Stimulated activated CD8-positive, alpha-beta memory T cell treated with anti-CD3 and anti-CD28 coated beads, Interleukin-15, amount 100 ng/mL, for 48 hours (primary cell): ENCODE measurements around the gene WBP1.
"Not testable (repeated sequence)": the region's sequence is repeated elsewhere in the genome, so short reads cannot be mapped to it uniquely, and the experiment has no call there.

Experiments used
- DNase-seq, 2 donors: peaks; one replicate each; pipeline ENCODE4 v3.0.0-alpha.2; 2020; ENCODE audit warnings: low read depth in 2 of 2

Gene WBP1

GRCh38 chr2:74427551-74427950 is 30.7 kb upstream of the WBP1 start:
- DNase-seq, result no peak

GRCh38 chr2:74428675-74429074 is 29.6 kb upstream of the WBP1 start:
- no peak for DNase-seq

GRCh38 chr2:74429487-74430451 is 28.5 kb upstream of the WBP1 start:
- DNase-seq, result no peak

DNA sequence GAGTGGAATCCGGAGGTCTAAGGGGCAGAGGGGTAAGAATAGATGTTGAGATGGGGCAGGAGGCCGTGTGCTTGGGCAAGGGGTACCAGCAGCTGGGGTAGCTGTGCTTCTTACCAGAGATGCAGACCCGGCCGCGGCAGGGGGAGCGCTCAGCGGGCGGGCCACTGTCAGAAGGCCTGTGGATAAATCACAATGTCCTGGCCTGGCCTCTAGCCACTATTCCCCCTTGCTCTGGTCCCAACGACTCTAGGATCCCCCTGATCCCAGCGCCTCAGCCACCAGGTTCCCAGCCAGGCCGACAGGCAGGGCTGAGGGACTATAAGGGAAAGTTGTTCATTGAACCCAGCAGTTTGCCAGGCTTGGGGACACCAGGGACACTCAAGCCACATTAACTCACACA is 27.7 kb upstream of the WBP1 start:
- no peak for DNase-seq

GRCh38 chr2:74436111-74436805 is 22.0 kb upstream of the WBP1 start:
- DNase-seq, result no peak

- no peak for DNase-seq
These were observed 21.2 kb upstream of the WBP1 start for GRCh38 chr2:74436848-74437695.

GRCh38 chr2:74438248-74438647 is 20.0 kb upstream of the WBP1 start:
- DNase-seq, result no peak

DNA sequence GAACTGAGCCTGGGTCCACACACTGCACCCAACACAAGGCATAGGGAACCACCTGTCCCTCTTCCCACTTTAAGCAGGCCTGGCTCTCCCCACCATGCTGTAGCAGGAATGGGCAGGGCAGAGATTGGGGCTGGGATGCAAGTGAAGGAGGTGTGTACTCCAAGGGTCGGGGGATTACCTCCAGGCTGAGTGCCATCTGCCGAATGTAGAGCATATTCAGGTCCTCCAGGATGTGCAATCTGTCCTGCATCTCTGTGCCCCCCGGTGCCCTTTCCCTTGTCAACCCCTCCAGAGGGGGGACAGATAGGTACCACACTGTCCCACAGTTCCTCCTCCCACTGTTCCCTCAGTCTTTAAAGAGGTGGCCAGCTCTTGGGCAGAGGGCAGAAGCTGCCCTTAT is 18.9 kb upstream of the WBP1 start:
- no peak for DNase-seq

- no peak for DNase-seq
These were observed 18.3 kb upstream of the WBP1 start for GRCh38 chr2:74439803-74440377.

DNA sequence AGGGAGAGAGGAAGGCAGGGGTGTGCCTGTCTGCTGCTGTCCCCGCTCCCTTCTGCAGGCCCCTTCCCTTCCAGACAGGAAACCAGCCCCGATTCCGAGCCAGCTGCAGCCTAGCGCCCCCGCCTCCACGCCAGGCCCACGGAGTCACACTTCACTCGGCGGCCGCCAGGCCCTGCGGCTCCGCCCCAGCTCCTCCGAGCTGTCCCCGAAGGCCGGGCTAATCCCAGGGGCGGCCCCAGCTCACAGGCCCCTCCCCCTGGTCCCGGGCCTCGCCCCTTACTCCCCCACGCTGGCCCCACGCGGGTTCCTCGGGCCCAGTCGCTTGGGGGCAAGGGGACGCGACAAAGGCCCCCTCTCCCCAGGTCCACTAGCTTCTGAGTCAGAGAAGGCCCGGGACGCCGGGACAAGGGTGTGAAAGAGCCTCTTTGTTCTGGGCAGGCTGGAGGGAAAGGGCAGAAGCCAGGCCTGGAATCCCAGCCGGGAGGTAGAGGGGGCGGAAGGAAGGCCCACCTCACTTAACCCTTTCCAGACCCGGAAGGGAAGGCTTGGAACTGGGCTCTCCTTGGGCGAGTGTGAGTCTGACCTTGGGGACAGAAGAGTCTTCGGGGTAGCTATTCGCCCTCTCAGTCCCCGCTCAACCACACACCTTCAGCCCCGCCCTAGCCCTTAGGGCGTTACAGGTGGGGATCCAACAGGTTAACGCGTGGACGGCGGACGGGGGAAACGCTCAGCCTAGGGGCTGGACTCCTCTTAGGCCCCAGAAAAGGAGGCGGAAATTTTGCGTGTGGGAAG is 17.7 kb upstream of the WBP1 start:
- DNase-seq, result peak; percentile 40 to 53

GRCh38 chr2:74441170-74441689 is 17.0 kb upstream of the WBP1 start:
- DNase-seq, result no peak

DNA sequence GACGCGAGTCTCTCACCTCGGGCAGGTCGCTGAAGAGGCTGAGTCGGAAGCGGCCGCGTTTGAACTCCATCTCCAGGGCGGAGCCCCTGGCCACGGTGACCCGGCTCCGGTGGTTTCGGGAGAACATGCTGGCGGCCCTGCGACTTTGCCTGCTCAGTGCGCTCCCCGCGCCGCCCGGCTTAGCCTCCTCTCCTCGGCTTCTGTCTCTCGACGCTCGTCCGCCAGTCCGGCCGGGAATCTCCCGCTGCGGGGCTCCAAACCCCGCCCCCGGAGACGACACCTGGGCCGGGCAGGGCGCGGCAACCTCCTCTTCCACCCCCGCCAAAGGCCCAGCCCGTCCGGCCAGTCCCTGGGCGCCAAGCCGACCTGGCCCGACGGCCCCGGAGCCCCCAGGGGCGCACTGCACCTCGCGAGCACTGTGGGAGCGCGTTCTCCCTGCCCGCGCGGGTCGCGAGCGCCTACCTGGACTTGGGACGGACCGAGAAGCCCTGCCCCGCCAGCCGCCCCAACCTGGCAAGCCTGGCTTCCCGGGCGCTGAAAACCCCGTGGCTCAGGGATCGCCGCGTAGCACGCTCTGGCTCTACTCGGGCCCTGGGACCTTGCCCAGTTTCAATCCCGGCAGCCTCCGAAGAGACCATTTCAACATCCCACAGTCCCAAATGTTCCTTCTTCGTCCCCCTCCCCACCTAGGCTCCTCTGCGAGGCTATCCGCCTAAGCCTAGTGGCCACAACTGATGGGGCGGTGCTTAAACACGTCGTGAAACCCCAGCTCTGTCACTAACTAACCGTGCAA is 16.4 kb upstream of the WBP1 start, which contains the start of gene RTKN:
RTKN (minus strand) TSS at position 248 of the 793 bp plus-strand sequence; CDS start at position 127, 121 bp downstream.
- DNase-seq, result no peak

DNA sequence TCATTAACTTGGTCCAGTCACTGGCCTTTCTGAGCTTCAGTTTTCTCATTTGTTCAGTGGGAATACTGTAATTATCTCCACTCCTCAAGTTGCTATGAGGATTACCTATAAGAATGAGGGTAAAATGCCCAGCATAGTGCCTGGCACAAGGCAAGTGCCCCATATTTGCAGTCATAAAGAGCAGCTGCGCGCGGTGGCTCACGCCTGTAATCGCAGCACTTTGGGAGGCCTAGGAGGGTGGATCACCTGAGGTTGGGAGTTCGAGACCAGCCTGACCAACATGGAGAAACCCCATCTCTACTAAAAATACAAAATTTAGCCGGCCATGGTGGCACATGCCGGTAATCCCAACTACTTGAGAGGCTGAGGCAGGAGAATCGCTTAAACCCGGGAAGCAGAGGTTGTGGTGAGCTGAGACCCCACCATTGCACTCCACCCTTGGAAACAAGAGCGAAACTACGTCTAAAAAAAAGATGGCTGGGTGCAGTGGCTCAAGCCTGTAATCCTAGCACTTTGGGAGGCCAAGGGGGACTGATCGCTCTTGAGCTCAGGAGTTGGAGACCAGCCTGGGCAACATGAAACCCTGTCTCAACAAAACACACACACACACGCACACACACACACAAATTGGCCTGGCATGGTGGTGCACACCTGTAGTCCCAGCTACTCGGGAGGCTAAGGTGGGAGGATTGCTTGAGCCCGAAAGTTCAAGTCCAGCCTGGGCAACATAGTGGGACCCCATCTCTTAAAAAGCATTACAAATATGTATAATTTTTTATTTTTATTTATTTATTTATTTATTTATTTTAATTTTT is 15.5 kb upstream of the WBP1 start:
- DNase-seq, result not testable (repeated sequence)

DNA sequence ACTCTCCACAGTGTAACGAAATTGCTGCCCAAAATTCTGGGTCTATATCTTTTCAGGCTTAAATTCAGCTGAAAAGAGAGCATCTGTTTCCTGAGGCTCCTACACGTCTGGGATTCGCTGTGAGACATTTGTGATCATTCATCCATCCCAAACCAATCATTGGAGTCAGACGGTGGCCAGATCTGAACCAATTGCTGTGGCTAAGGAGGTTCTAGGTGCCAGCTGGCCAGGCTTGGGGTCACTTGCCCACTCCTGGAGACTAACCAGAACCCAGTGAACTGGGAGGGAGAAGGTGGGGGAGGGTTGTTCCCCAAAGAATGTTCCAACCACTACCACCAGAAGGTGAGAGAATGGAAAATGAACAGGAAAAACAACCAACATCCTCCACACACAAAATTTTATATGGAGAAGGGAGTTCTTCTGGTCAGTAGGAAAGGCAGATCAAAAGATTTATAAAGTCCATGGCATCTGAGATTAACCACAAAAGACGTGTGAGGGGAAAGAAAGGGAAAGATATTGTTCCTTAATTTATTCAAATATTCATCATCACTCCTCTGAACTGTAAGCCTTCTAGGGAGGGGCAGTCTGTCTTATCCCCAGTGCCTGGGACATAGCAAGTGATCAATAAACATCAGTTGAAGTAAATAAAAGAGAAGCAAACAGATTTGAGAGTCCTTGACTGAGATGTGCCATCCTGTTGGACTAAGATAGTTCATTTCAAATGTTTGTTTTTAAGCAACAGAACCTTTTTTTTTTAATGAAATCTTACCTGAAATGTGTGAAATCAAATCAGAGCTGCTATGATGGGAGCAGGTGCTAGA is 13.5 kb upstream of the WBP1 start:
- DNase-seq, result no peak

- no peak for DNase-seq
These were observed 10.8 kb upstream of the WBP1 start for GRCh38 chr2:74447230-74447999.

DNA sequence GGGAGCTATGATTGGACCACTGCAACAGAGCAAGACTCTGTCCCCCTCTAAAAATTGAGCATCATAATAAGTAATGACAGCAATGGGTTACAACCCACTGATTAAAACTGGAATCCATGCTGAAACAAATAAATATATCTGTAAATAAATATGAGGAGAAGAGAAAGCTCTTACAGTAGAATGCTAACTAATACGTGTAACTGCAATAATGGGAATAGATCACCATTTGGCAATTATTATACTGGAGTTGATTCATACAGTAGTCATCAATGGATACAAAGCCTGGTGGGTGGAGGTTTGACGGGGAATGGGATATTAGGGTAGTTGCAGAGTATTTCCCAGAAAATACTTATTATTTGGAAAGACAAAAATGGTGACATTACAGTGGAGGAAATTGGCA is 9.5 kb upstream of the WBP1 start:
- DNase-seq, result no peak

DNA sequence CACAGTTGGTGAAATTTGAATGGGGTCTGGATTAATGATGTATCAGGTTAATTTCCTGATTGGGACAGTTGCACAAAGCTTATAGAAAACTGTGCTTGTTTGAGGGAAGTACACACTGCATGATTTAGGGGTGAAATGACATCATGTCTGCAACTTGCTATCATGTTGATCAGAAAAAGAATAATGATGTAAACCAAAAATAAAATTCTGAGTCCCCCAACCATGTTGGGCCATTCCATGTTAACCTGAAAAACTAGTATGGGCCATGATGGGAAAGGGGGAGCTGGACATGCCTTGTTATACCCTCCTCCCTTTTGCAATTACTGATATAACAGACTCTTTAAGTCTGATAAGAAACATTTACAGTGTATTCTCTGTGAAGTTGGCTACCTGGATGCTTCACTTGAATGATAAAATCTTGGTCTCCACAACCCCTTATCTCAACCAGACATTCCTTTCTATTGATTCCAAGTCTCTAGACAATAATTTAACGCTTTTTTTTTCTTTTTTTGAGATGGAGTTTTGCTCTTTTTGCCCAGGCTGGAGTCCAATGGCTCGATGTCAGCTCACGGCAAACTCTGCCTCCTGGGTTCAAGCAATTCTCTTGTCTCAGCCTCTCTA is 7.6 kb upstream of the WBP1 start:
- DNase-seq, result no peak
